Naive thymus-derived CD8-positive, alpha-beta T cell (primary cell): ENCODE measurements around the gene FOXO3. TPM values are rescaled to one million over a fixed set of nuclear protein-coding genes. Genes with fewer than 3 reads are reported as not detected.

Source experiments
- ATAC-seq, 2 donors: fragments of 150-1000 bp; cut with Tn5 transposase in 1 of 2; sonication (Bioruptor Pico), chemical (Tn5 transposase) in 1 of 2; 1 replicate in 1 of 2; 2 replicates in 1 of 2; pipeline ENCODE4 v1.10.0; 2021; ENCODE audit warnings: mild to moderate bottlenecking in 2 of 2, moderate library complexity in 2 of 2
- POLR2A ChIA-PET: fragments of 350-600 bp; sonication (Branson Sonifier 250); formaldehyde crosslinking; loops from one replicate; lab custom pipeline; 2021; ENCODE audit warnings: antibody characterized with exemption; lab: Charles Lee
- DNase-seq, 10 donors: peaks; one replicate each; pipeline versions ENCODE4 v3.0.0 to v3.0.0-alpha.2; 2020 to 2022
- H3K27ac Mint-ChIP-seq, 10 donors: one replicate each; pipeline ENCODE4 v1.8.0; 2020 to 2022; ENCODE audit warnings: mild to moderate bottlenecking in 10 of 10, mixed read lengths in 10 of 10, moderate library complexity in 4 of 10, inconsistent platforms in 1 of 10
- H3K27me3 Mint-ChIP-seq, 5 donors: one replicate each; pipeline ENCODE4 v1.8.0; 2021 to 2022; ENCODE audit warnings: mixed read lengths in 5 of 5
- H3K36me3 Mint-ChIP-seq, 3 donors: one replicate each; pipeline ENCODE4 v1.8.0; 2020 to 2022; ENCODE audit warnings: mixed read lengths in 3 of 3, mild to moderate bottlenecking in 2 of 3, inconsistent platforms in 1 of 3
- H3K4me1 Mint-ChIP-seq, 4 donors: one replicate each; pipeline ENCODE4 v1.8.0; 2021 to 2022; ENCODE audit warnings: mixed read lengths in 4 of 4
- H3K4me3 Mint-ChIP-seq, 10 donors: one replicate each; pipeline ENCODE4 v1.8.0; 2020 to 2022; ENCODE audit warnings: mild to moderate bottlenecking in 10 of 10, mixed read lengths in 10 of 10, moderate library complexity in 6 of 10, inconsistent platforms in 1 of 10
- H3K9me3 Mint-ChIP-seq, 9 donors: one replicate each; pipeline ENCODE4 v1.8.0; 2020 to 2022; ENCODE audit warnings: mixed read lengths in 9 of 9, mild to moderate bottlenecking in 3 of 9, inconsistent platforms in 1 of 9, moderate library complexity in 1 of 9
- polyA plus RNA-seq, 3 donors: library from polyadenylated mRNA; unstranded; fragments of 300-500 nt; fragmentation: Illumina TruSeq; gene quantifications; one replicate each; pipeline ENCODE4 v1.2.3, GENCODE V29; 2021
- total RNA-seq, 8 experiments: library from RNA in 2 of 8; stranded (reverse) in 2 of 8; gene quantifications; one replicate each; pipeline ENCODE4 v1.2.3 and lab custom pipeline; 2021 to 2026

Gene FOXO3
- total and polyA plus RNA-seq, 5 experiments from 2014 or later: 14.5 to 24.4 (median 18.6) TPM

DNA sequence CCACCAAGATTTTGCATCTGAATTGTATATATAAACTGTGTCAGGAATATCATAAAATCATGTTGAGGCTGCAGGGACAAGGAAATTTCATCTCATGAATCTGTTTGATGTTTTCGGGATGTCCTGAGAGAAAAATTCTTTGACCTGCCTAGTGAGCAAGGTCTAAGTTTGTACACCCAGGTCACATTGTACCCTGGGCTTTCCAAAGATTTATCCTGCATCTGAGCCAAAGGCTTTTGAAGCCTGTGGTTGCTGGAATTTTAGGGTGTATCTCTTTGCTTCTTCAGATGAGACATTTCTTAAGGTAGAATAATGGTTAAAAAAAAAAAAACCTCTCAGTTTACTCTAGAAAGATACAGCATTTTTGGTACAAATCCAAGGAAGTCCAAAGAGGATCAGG, 63.3 kb downstream of the FOXO3 start:
- no peak overlapping the region for H3K4me3 Mint-ChIP-seq
- H3K27me3 Mint-ChIP-seq: no peaks in the 10 kb centered on the region
- peaks cover 0 to 8% (median 0%) of the 10 kb centered on the region in 3 donors for H3K36me3 Mint-ChIP-seq
- H3K4me1 Mint-ChIP-seq: peaks cover 30 to 77% (median 55%) of the 10 kb centered on the region in 4 donors
- DNase-seq (no peak), ATAC-seq (no peak)
- H3K9me3 Mint-ChIP-seq: no peaks in the 10 kb centered on the region
- POLR2A ChIA-PET: interaction anchor here (0.6 kb wide), 1 partner anchor 56 kb away, joined by 5 read pairs; no protein-coding TSS in a partner anchor
- no peak overlapping the region for H3K27ac Mint-ChIP-seq

DNA sequence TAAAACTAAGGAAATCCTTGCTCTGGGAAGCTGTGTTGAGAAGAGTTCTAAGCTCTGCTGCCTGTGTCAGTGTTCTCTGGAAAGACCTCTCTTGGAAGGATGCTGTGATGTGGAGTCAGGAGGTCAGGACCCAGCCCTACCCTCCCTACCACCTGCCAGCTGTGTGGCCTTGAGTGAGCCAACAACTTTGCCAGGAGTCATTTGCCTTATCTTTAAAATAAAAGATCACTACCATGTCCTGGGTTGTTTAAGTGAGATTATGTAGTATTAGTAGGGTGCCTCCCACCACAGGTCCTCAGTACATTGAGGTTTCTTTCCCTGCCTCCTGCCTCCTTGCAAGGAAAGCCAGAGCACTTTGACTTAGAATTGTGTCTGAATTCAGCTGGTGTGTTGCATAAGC, 64.9 kb downstream of the FOXO3 start:
- DNase-seq: no peak
- H3K27me3 Mint-ChIP-seq: no peaks in the 10 kb centered on the region
- POLR2A ChIA-PET: no interaction called here
- no peaks in the 10 kb centered on the region for H3K9me3 Mint-ChIP-seq
- no peak overlapping the region for H3K4me3 Mint-ChIP-seq
- peaks cover 0 to 8% (median 0%) of the 10 kb centered on the region in 3 donors for H3K36me3 Mint-ChIP-seq
- ATAC-seq: no peak
- H3K27ac Mint-ChIP-seq: no peak overlapping the region
- peaks cover 40 to 80% (median 64%) of the 10 kb centered on the region in 4 donors for H3K4me1 Mint-ChIP-seq

DNA sequence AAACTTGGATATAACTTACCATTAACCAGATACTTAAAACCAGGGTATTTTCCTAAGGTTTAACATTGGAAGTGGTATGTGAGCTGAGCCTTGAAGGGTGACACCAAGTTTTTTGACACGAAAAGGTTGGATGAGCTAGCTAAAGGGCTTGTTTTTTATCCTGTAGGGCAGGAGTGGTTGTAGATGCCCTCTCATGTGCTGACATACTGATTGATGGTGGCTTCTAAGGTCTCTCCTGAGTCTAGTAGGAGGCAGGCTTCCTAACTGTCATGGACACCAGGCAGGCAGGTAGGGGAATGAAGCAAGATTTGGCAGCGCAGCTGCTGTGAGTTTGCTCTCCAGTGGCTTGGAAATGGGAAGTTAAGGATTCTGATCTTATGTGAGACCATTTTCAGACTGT, 66.1 kb downstream of the FOXO3 start:
- Mint-ChIP-seq H3K4me3 (no peak overlapping the region), H3K4me1 (peaks cover 40 to 81% (median 67%) of the 10 kb centered on the region in 4 donors), H3K36me3 (peaks cover 0 to 4% (median 0%) of the 10 kb centered on the region in 3 donors), H3K27ac (peak overlapping the region in 2 of 10 donors; percentile 30 to 34), H3K9me3 (no peaks in the 10 kb centered on the region), H3K27me3 (no peaks in the 10 kb centered on the region)
- POLR2A ChIA-PET: interaction anchor here (0.7 kb wide), 1 partner anchor 814 kb away, joined by 3 read pairs; no protein-coding TSS in a partner anchor
- ATAC-seq (no peak), DNase-seq (no peak)

DNA sequence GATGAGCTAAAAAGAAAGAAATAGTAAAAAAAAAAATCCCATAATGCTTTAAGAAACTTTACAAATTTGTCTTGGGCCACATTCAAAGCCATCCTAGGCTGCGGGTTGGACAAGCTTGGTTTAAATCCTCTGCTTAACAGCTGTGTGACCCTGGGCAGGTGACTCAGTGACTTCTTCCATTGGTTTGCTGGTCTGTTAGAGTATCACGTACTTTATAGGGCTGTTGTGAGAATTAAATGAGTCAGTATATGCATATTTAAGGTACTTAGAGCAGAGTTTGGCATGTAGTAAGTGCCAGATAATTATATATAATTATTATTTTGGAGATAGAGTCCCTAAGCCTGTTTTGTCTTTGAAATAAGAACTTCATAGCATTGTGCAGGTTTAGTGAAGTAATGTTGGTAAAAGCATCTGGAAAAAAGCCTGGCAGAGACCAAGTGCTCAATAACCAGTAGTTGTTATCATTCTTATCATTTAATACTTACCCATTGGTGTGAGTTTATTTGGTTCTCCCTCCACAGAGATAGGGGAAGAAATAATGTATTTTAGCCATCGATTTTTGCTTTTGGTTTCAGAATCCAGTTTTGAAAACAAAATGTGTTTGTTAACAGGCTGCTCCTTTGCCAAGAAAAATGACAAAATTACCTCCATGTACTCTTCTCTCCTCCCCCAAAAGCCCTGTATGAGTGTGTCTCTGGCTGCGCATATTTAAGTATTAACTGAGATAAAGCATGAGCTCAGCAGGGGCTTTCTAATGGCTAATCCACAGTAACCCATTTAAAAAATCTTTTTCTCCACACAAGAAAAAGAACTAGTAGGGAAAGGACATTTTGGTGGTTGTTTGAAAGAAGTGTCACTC, 67.2 kb downstream of the FOXO3 start:
- peaks cover 40 to 76% (median 64%) of the 10 kb centered on the region in 4 donors for H3K4me1 Mint-ChIP-seq
- POLR2A ChIA-PET: no interaction called here
- no peaks in the 10 kb centered on the region for H3K9me3 Mint-ChIP-seq
- no peak overlapping the region for H3K27ac Mint-ChIP-seq
- DNase-seq (no peak), ATAC-seq (no peak)
- no peaks in the 10 kb centered on the region for H3K27me3 Mint-ChIP-seq
- H3K36me3 Mint-ChIP-seq: no peaks in the 10 kb centered on the region
- H3K4me3 Mint-ChIP-seq: no peak overlapping the region

DNA sequence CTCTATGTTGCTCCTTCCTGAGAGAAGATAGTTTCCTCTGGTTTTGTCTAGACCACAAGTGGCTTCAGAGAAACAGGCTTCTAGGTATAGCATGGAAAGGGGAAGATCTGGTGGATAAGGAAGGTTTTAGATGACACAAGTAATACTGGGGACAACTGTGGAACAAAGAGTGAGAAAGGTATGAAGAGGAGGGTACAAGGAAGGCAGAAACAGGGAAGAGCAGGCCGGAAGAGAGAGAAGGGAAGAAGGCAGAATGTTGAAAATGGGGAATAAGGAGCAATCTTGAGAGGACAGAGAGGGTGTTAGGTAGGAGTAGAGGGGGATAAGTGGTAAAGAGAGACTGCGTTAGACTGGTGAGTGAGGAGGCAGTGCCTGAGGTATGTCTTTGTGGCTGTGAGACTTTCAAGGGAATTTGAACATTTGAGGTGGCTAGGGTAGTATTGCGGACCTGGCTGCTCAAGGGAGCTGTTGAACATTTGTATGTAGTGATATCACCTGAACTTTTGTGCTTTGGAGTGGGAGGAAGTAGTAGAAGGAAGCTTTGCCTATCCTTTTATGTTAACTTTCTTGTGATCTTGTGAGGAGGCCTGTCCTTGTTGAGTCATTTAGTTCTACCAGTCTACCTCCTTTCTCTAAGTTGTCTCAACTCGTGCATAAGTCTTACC, 69.5 kb downstream of the FOXO3 start:
- peak overlapping the region in 7 of 10 donors; percentile 1 to 81 (median 50) for H3K27ac Mint-ChIP-seq
- ATAC-seq (peak; percentile 95 to 96), DNase-seq (peak in 5 of 10 donors; percentile 6 to 55 (median 31))
- H3K36me3 Mint-ChIP-seq: no peaks in the 10 kb centered on the region
- H3K4me3 Mint-ChIP-seq: peak overlapping the region in 8 of 10 donors; percentile 15 to 61 (median 40)
- peaks cover 41 to 82% (median 70%) of the 10 kb centered on the region in 4 donors for H3K4me1 Mint-ChIP-seq
- H3K27me3 Mint-ChIP-seq: no peaks in the 10 kb centered on the region
- no peaks in the 10 kb centered on the region for H3K9me3 Mint-ChIP-seq
- POLR2A ChIA-PET: interaction anchor here (0.8 kb wide), 1 partner anchor 72 kb away, joined by 3 read pairs; no protein-coding TSS in a partner anchor

DNA sequence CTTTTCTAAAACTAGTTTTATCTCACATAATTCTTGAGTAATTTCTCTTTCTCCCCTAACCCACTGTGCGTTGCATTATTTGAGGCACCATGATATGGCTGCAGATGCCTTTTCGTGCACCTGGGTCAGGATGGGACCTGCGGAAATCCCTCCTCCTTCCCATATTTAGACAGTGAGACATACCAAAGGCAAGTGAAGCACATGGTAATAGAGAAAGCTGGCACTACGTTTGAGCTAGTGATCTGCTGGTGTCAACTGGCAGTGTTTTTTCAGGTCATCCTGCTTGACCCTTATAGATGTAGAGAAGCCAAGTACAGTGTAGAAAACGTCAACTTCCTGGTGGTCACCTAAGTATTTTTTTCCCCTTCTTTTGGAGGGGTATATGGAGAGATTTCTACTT, 71.7 kb downstream of the FOXO3 start:
- no peaks in the 10 kb centered on the region for H3K27me3 Mint-ChIP-seq
- peaks cover 41 to 84% (median 76%) of the 10 kb centered on the region in 4 donors for H3K4me1 Mint-ChIP-seq
- ATAC-seq: no peak
- DNase-seq: no peak
- no peaks in the 10 kb centered on the region for H3K36me3 Mint-ChIP-seq
- POLR2A ChIA-PET: no interaction called here
- H3K4me3 Mint-ChIP-seq: no peak overlapping the region
- H3K27ac Mint-ChIP-seq: no peak overlapping the region
- H3K9me3 Mint-ChIP-seq: no peaks in the 10 kb centered on the region

DNA sequence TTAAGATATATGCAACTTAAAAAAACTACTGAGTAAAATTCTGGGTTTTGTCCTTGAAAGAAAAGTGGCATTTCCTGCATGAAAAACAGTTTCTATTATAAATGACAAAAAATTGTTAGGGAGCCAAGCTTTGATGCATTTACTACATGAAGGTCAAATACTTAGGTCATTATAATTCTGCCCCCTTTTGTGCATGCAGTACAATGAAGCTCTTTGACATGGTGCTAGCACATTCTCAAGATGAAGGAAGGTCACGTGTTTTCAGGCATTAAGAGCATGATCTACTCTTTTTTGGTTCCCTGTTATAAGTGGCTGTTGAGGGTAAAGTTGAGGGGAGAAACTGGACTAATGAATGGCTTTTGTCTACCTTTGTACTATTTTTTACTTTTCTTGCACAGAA, 72.7 kb downstream of the FOXO3 start:
- H3K4me1 Mint-ChIP-seq: peaks cover 39 to 76% (median 72%) of the 10 kb centered on the region in 4 donors
- DNase-seq (no peak), ATAC-seq (no peak)
- peaks cover 0 to 4% (median 0%) of the 10 kb centered on the region in 3 donors for H3K36me3 Mint-ChIP-seq
- H3K27ac Mint-ChIP-seq: no peak overlapping the region
- H3K27me3 Mint-ChIP-seq: no peaks in the 10 kb centered on the region
- H3K9me3 Mint-ChIP-seq: no peaks in the 10 kb centered on the region
- H3K4me3 Mint-ChIP-seq: no peak overlapping the region
- POLR2A ChIA-PET: no interaction called here

DNA sequence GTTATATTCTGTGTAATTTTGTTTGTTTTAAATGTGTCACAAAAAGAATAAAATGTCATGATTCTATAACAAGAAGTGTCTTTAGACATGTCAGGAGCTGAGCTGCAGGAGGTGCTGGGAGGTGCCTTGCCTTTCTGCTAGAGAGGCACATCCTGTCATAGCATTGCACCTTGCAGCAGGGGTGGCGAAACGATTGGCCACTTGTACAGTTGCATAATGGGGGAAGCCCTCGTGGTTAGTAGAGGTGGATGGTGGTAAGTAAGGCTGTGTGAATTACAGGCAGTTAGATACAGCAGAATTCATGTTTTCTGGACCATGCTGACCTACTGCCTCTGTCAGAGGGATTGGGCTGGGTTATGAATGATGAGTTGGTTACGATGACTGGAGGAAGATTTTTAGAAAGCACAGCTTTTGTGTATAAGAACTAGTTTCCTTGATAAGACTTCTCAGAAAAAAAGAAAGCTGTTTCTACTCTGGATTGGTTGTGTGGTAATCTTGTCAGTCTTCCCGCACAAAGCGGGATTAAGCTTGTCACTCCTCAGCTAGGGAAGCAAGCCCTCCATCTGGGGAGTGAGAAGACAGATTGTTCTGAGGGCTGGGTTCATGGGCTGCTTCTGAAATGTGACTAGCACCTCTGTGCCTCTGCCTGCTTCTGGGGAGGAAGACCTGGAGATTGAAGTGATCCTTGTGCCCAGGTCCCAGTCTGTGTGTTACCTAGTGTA, 74.9 kb downstream of the FOXO3 start:
- peak in 9 of 10 donors; percentile 4 to 73 (median 48) for DNase-seq
- peaks cover 32 to 64% (median 61%) of the 10 kb centered on the region in 4 donors for H3K4me1 Mint-ChIP-seq

DNA sequence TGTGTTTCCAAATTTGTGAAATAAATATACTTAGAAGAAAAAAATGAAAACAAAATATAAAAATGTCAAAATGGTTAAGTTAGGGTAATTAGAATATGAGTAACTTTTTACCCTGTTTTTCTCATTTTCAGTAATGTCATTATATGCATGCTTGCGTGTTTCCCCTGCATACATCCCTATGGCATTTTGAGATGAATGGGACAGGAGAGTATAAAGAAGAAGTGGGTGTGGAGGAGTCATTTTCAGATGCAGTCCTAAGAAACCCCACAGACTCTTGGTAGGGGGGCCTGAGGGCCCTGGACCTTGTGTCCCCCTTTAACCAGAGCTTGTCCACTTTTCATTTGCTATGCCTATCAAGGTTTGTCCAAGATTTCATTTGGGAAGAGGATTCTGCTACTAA, 77.2 kb downstream of the FOXO3 start:
- ATAC-seq (no peak), DNase-seq (no peak)
- H3K36me3 Mint-ChIP-seq: peaks cover 0 to 4% (median 4%) of the 10 kb centered on the region in 3 donors
- no peak overlapping the region for H3K4me3 Mint-ChIP-seq
- H3K4me1 Mint-ChIP-seq: peaks cover 20 to 53% (median 47%) of the 10 kb centered on the region in 4 donors
- H3K27me3 Mint-ChIP-seq: no peaks in the 10 kb centered on the region
- H3K9me3 Mint-ChIP-seq: no peaks in the 10 kb centered on the region
- POLR2A ChIA-PET: no interaction called here
- H3K27ac Mint-ChIP-seq: no peak overlapping the region

More for the DNA sequence above, 74.9 kb downstream of the FOXO3 start:
- POLR2A ChIA-PET: no interaction called here
- Mint-ChIP-seq H3K27ac (peak overlapping the region in 8 of 10 donors; percentile 0 to 74 (median 39)), H3K36me3 (peaks cover 0 to 4% (median 4%) of the 10 kb centered on the region in 3 donors), H3K27me3 (no peaks in the 10 kb centered on the region), H3K9me3 (no peaks in the 10 kb centered on the region), H3K4me3 (peak overlapping the region; percentile 1 to 54 (median 14))
- ATAC-seq: peak; percentile 82 to 100

DNA sequence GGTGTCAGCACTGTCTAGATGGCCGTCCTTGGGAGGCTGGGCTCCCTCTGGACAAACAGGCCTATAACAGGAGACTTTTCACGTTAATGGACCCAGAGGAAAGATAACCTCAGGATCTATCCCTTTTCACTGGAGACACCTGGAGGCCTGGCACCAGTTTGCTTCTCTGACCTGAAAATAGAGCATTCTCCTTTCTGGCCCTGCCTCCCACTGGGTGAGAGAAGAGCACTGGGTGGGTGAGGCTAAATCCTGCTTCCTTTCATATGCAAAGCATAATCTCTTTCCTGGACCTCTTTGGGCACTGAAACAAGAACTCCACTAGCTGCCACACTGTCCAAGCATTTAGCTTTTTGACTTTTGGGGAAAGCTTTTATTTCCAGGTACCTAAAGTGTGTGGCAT, 78.3 kb downstream of the FOXO3 start:
- Mint-ChIP-seq H3K27ac (no peak overlapping the region), H3K36me3 (peaks cover 0 to 4% (median 4%) of the 10 kb centered on the region in 3 donors)
- POLR2A ChIA-PET: no interaction called here

DNA sequence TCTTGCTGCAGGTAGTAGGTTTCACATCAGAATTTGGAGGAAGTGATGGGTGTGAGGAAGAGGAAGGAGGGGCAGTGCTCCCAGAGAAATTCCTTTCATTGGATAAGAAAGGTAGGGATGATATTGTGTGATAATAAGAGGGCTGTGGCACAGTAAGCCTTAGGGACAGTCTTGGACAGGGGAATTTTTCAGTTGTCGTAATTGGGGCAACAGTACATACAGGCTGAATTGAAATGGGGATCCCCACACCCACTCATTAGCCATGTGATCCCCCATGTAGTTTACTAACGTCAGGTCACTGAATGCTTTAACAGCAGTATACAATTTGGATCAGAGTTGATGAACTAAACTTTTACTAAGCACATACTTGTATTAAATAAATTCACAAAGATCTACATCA, 79.4 kb downstream of the FOXO3 start:
- no peak overlapping the region for H3K4me3 Mint-ChIP-seq
- no peaks in the 10 kb centered on the region for H3K27me3 Mint-ChIP-seq
- DNase-seq (no peak), ATAC-seq (no peak)
- peaks cover 23 to 49% (median 44%) of the 10 kb centered on the region in 4 donors for H3K4me1 Mint-ChIP-seq
- peaks cover 0 to 4% (median 4%) of the 10 kb centered on the region in 3 donors for H3K36me3 Mint-ChIP-seq
- H3K9me3 Mint-ChIP-seq: no peaks in the 10 kb centered on the region
- H3K27ac Mint-ChIP-seq: peak overlapping the region in 2 of 10 donors; percentile 19 to 66
- POLR2A ChIA-PET: no interaction called here

More for the DNA sequence above, 78.3 kb downstream of the FOXO3 start:
- Mint-ChIP-seq H3K4me3 (no peak overlapping the region), H3K9me3 (no peaks in the 10 kb centered on the region), H3K27me3 (no peaks in the 10 kb centered on the region), H3K4me1 (peaks cover 21 to 49% (median 45%) of the 10 kb centered on the region in 4 donors)
- DNase-seq: no peak
- ATAC-seq: no peak

DNA sequence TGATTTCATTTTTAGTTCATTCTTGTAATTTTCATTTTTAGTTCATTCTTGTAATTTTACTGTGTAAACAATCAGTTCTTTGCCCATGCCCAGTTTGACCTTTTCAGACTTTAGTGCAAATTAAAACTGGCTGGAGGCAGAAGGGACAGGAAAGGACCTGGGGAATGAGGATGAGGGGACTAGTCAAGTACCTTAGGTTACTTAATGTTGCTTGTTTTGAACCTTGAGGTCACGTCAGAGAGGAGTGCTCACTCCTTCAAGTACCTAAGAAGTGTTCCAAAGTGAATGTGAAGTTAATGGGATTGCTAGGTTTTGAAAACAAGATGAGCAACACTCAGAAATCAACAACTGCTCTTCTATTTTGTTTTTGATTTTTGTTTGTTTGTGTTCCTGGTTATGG, 82.5 kb downstream of the FOXO3 start:
- no peaks in the 10 kb centered on the region for H3K9me3 Mint-ChIP-seq
- ATAC-seq (no peak), DNase-seq (no peak)
- H3K36me3 Mint-ChIP-seq: peaks cover 0 to 8% (median 7%) of the 10 kb centered on the region in 3 donors
- H3K27ac Mint-ChIP-seq: peak overlapping the region in 1 of 10 donors; percentile 4
- H3K4me1 Mint-ChIP-seq: peaks cover 17 to 31% (median 30%) of the 10 kb centered on the region in 4 donors
- POLR2A ChIA-PET: interaction anchor here (0.8 kb wide), 1 partner anchor 12 kb away, joined by 3 read pairs; no protein-coding TSS in a partner anchor
- H3K27me3 Mint-ChIP-seq: no peaks in the 10 kb centered on the region
- no peak overlapping the region for H3K4me3 Mint-ChIP-seq
